ENCODE data around the gene DGLUCY.

GRCh38 chr14:91067186-91067585 is 46.7 kb upstream of the DGLUCY start:
- TF ChIP-seq CTCF (IDR thresholded peaks at IDR 0.05) (no peak), POLR2AphosphoS5 (IDR thresholded peaks at IDR 0.05) (no peak)

Measured in breast epithelium (tissue), 3 donors.